GM10266 (cell line): Measurements from ENCODE around the gene SNU13.
"Not testable (repeated sequence)": the region's sequence is repeated elsewhere in the genome, so short reads cannot be mapped to it uniquely, and the experiment has no call there.

Experiments
- DNase-seq: peaks from one replicate; pipeline ENCODE4 v3.0.0; 2012; ENCODE audit errors: extremely low spot score
- CTCF ChIP-seq: IDR thresholded peaks from 2 replicates; pipeline ENCODE4 v1.5.1; 2012; ENCODE audit warnings: mild to moderate bottlenecking, low read depth; ENCODE audit not compliant: control insufficient read depth, insufficient read depth; ENCODE audit errors: missing control alignments

The SNU13 gene

GRCh38 chr22:41688365-41689211 is at the start of gene SNU13:
Gene SNU13 (minus strand): TSS chr22:41688867. CDS start chr22:41688796, 71 bp downstream.
- peak; percentile 90 for DNase-seq

DNA sequence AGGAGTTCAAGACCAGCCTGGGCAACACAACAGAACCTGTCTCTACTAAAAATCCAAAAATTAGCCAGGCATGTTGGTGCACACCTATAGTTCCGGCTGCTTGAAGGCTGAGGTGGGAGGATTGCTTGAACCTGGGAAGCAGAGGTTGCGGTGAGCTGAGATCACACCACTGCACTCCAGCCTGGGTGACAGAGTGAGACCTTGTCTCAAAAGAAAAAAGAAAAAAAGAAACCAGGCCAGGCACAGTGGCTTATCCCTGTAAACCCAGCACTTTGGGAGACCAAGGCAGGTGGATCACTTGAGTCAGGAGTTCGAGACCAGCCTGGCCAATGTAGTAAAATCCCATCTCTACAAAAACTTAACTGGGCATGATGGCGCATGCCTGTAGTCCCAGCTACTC is 44.6 kb upstream of the SNU13 start:
- DNase-seq = not testable (repeated sequence)

More at GRCh38 chr22:41688365-41689211, at the start of gene SNU13:
- TF ChIP-seq CTCF = no peak

DNA sequence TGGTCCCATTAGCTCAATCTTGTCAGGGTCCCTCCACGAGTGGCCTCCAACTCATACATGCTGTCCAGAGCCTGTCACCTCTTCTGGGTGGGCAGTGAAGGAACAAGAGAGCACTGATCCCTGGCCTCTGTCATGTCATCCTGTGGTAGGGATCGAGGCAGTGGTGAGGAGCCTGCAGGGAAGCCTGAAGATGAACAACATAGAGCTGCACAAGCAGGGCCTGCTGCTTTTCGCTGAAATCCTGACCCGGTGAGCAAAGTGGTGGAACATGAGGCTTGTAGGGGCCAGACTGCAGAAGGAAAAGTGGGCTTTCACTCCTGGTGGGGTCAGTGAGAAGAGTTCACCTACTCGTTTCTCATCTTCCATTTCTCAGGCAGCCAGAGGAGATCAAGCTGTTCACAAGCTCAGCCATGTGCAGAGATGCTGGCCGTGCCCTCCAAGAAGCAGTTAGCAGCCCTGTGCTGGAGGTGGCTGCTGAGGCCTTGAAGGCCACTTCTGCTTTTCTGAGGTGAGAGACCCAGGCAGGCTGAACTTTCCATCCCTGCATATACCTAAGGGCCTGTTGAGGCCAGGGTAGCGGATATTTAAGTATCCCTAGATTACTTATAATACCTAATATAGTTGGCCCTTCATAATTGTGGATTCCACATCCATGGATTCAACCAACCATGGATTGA is 43.6 kb upstream of the SNU13 start:
- DNase-seq = no peak
- no peak for TF ChIP-seq CTCF

- no peak for TF ChIP-seq CTCF
- no peak for DNase-seq
Measured at GRCh38 chr22:41731609-41732008, 42.9 kb upstream of the SNU13 start.

- DNase-seq = no peak
- TF ChIP-seq CTCF = no peak
Measured at GRCh38 chr22:41725510-41726110, 36.9 kb upstream of the SNU13 start.

DNA sequence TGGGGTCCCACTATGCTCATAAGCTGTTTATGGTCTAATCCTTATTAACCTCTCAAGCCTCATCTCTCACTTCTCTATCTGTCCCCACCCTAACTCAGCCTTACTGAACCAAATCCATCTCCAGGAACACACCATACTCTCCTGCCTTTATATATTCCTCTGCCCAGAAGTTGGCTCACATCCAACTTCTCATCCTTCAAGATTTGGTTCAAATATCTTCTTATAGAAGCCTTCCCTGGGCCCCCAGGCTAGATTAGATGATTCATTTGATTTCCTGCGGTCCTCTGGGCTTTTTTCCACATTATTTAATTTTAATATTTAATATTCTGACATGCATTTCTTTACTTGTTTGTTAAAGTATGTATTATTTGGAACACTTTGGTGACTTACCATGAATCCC is 33.8 kb upstream of the SNU13 start:
- DNase-seq = no peak
- no peak for TF ChIP-seq CTCF

GRCh38 chr22:41713004-41713403 is 24.3 kb upstream of the SNU13 start:
- DNase-seq = no peak
- no peak for TF ChIP-seq CTCF
